Fibroblast of the aortic adventitia (primary cell): ENCODE data around the gene ZKSCAN1. TPM values are rescaled to one million over a fixed set of nuclear protein-coding genes. Genes with fewer than 3 reads are reported as not detected.

ENCODE experiments used
- DNase-seq: peaks from one replicate; pipeline ENCODE4 v3.0.0-alpha.2; 2010; ENCODE audit warnings: low read depth
- H3K4me3 ChIP-seq: 2 replicates; pipeline ENCODE4 v1.5.1; 2011; ENCODE audit warnings: low read depth, mild to moderate bottlenecking, control low read depth, low read length, moderate library complexity
- total RNA-seq: library from RNA; depleted of rRNA; stranded (reverse); fragments of >200 nt; gene quantifications from 2 replicates; pipeline ENCODE4 v1.2.3, GENCODE V29; 2012; ENCODE audit warnings: low replicate concordance
- TF ChIP-seq, protein P1 (sequence below): IDR thresholded peaks from 2 replicates; pipeline ENCODE4 v1.5.1; 2011; ENCODE audit warnings: mild to moderate bottlenecking, low read length, control low read depth, inconsistent platforms; ENCODE audit not compliant: insufficient read depth

Gene ZKSCAN1
- total RNA-seq, 1 donor = 41.9 TPM

DNA sequence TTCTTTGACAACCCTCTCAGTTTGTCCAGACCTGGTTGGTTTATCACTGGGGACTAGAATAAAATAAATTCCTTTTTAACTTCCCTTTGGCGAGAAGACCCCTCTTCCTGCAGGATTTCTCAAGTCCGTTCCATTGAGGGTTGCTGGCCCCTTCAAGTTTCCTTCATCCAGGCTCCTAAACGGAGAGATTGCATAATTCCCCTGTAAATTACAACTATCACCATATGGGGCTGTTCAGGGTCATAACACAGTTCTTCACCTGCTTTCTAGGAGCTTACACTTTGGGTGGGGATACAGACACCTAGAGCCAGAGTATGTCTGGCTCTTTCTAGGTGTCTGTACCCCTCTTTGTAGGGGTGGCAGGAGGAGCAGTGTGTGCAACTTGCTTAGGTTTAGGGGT lies 70.1 kb downstream of the ZKSCAN1 start:
- DNase-seq = no peak
- TF ChIP-seq, protein P1, sequence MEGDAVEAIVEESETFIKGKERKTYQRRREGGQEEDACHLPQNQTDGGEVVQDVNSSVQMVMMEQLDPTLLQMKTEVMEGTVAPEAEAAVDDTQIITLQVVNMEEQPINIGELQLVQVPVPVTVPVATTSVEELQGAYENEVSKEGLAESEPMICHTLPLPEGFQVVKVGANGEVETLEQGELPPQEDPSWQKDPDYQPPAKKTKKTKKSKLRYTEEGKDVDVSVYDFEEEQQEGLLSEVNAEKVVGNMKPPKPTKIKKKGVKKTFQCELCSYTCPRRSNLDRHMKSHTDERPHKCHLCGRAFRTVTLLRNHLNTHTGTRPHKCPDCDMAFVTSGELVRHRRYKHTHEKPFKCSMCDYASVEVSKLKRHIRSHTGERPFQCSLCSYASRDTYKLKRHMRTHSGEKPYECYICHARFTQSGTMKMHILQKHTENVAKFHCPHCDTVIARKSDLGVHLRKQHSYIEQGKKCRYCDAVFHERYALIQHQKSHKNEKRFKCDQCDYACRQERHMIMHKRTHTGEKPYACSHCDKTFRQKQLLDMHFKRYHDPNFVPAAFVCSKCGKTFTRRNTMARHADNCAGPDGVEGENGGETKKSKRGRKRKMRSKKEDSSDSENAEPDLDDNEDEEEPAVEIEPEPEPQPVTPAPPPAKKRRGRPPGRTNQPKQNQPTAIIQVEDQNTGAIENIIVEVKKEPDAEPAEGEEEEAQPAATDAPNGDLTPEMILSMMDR = no peak
- no peak overlapping the region for H3K4me3 ChIP-seq

DNA sequence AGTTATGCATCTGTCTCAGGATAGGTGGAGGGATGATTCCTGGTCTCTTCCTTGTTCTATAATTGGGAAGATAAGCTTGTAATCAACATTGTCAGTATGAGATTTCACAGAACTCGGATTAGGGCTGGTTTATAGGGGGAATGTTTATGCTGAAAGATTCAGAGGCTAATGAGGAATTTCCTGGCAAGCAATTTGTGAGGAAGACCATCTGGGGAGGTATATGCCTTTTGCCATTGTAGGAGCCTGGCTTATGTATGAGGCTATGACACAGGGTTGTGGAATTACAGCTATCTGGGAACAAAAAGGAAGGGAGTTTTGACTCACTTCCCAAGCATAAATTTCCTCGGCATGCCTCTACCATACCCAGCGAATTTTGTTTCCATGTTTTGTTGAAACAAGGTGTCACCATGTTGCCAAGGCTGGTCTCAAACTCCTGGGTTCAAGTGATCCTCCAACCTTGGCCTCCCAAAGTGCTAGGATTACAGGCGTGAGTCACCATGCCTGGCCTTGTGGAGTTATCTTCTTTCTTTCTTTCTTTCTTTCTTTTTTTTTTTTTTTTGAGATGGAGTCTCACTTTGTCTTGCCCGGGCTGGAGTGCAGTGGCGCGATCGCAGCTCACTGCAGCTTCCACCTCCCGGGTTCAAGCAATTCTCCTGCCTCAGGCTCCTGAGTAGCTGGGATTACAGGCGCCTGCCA lies 71.8 kb downstream of the ZKSCAN1 start:
- TF ChIP-seq, protein P1 = no peak
- no peak overlapping the region for H3K4me3 ChIP-seq
- DNase-seq = peak; percentile 100

DNA sequence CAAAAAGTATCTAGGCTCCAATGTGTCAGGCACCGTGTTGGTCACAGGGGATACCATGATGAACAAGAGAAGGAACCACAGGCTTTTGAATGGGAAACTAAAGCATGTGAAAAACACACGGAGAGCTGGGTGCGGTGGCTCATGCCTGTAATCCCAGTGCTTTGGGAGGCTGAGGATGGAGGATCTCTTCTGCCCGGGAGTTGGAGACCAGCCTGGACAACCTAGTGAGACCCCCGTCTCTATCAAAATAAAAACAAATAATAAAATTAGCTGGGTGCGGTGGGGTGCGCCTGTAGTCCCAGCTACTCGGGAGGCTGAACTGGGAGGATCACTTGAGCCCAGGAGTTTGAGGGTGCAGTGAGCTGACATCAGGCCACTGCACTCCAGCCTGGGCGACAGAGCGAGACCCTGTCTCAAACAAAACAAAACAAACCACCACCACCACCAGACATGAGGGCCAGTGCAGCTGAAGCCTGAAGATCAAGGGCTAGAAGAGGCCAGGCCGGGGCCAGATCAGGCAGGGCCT lies 72.8 kb downstream of the ZKSCAN1 start:
- TF ChIP-seq, protein P1 = no peak

DNA sequence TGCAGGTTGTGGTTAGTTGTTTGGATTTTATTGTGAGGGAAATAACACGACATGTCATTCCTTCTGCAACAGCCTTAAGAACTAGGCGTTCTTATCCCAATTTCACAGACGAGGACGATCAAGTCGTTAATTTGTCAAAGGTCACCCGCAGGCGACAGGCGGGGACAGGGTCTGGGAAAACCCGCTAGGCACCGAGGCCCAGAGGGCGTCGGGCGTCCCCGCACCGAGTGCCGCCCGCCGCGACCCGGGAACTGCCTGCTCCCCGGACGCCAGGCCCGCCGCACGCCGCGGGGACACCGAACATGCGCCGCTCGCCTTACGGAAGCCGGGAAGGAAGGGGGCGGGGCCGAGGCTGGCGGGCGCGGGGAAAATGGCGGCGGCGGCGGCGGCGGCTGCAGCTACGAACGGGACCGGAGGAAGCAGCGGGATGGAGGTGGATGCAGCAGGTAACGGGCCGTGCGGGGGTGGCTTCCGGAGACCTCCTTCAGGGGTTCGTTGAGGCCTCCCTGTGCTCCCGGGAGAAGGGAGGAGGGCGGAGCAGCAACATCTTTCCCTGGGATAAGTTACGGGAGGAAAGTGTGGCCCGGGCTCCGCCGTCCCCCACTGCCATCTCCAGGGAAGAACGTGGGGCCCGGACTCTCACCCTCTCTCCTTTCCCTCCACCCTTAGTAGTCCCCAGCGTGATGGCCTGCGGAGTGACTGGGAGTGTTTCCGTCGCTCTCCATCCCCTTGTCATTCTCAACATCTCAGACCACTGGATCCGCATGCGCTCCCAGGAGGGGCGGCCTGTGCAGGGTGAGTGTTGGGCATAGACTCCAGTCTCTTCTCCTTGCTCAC lies 73.4 kb downstream of the ZKSCAN1 start, which contains the start of gene COPS6:
Gene COPS6 (plus strand): TSS at position 349 of the 837 bp plus-strand sequence. CDS start 22 bp downstream, at position 371.
- peak within 1 kb of the TSS; percentile 96 for H3K4me3 ChIP-seq
- DNase-seq = peak; percentile 69
- TF ChIP-seq, protein P1 = no peak

More for the DNA sequence above, 72.8 kb downstream of the ZKSCAN1 start:
- no peak for DNase-seq
- peak overlapping the region; percentile 96 for H3K4me3 ChIP-seq

DNA sequence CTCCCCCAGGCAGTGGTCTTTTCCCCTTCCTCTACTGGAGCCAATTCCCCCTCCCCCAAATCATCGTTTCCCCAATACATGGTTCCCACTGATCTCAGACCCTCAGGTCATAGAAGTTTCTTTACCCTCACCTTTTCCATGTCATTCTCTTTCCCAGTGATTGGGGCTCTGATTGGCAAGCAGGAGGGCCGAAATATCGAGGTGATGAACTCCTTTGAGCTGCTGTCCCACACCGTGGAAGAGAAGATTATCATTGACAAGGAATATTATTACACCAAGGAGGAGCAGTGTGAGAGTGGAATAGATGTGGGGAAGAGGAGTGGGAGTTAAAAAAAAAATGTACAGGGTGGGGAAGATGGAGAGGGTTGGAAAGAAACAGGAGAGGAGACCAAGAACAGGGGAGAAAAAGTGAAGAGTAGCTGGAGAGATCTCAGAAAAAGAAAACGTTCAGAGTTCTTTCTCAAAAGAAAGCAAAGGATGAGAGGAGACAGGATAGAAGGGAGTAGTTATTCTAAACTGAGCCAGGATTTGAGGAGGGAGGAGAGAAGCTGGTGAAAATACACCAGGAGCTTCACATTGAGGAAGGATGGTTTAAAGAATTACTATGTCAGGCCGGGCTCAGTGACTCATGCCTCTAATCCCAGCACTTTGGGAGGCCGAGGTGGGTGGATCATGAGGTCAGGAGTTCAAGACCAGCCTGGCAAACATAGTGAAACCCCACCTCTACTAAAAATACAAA lies 74.2 kb downstream of the ZKSCAN1 start:
- TF ChIP-seq, protein P1 = no peak
- peak; percentile 53 for DNase-seq
- H3K4me3 ChIP-seq = peak overlapping the region; percentile 96

DNA sequence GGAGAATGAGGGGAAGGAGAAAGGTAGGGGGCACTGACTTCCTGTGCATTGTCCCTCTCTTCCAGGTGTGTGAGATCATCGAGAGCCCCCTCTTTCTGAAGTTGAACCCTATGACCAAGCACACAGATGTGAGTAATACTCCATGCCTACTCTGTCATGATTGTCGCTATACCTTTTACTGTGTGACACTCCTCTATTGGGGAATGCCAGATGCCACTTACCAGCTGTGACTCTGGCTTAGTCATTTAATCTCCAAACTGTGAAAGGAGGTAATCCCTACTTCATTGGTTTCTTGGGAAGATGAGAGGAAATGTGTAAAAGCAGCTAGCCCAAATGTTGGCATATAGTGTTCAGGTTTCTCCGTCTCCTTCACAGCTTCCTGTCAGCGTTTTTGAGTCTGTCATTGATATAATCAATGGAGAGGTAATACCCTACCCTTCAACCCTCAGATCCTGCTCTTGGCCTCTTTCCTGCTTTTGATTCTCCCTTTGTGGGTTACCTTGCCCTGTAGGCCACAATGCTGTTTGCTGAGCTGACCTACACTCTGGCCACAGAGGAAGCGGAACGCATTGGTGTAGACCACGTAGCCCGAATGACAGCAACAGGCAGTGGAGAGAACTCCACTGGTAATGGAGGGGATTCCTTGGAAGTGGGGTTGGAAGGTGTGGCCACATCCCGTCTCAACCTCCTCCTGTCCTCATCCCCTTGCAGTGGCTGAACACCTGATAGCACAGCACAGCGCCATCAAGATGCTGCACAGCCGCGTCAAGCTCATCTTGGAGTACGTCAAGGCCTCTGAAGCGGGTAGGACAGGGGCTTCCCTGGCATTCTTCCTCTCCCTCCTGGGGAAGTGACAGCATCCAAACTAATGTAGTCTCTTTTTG lies 75.4 kb downstream of the ZKSCAN1 start:
- no peak overlapping the region for H3K4me3 ChIP-seq
- DNase-seq = no peak
- TF ChIP-seq, protein P1 = no peak
